GM12864 (cell line): ENCODE data around the gene ATP8A2.

Experiments
- DNase-seq: peaks from one replicate; pipeline ENCODE4 v3.0.0-alpha.2; 2011; ENCODE audit warnings: low read depth
- H3K4me3 ChIP-seq: 2 replicates; pipeline ENCODE4 v1.5.1; 2011; ENCODE audit warnings: mild to moderate bottlenecking, low read depth, low read length, control low read depth
- CTCF ChIP-seq: IDR thresholded peaks from 2 replicates; pipeline ENCODE4 v1.5.1; 2011; ENCODE audit warnings: low read depth, mild to moderate bottlenecking, moderate library complexity, low read length, control low read depth, inconsistent platforms; ENCODE audit errors: missing control alignments

Gene ATP8A2

GRCh38 chr13:25588336-25589060, 216.7 kb downstream of the ATP8A2 start:
- no peak overlapping the region for H3K4me3 ChIP-seq
- no peak for TF ChIP-seq CTCF
- DNase-seq, result no peak

GRCh38 chr13:25598421-25598820, 226.6 kb downstream of the ATP8A2 start:
- no peak overlapping the region for H3K4me3 ChIP-seq
- DNase-seq, result no peak
- no peak for TF ChIP-seq CTCF

GRCh38 chr13:25602176-25602575, 230.4 kb downstream of the ATP8A2 start:
- no peak overlapping the region for H3K4me3 ChIP-seq
- DNase-seq, result no peak
- TF ChIP-seq CTCF, result no peak

- no peak for TF ChIP-seq CTCF
- no peak for DNase-seq
- H3K4me3 ChIP-seq, result no peak overlapping the region
These were observed 232.3 kb downstream of the ATP8A2 start for GRCh38 chr13:25604106-25604505.

GRCh38 chr13:25607096-25607495, 235.3 kb downstream of the ATP8A2 start:
- no peak for DNase-seq
- H3K4me3 ChIP-seq, result no peak overlapping the region
- no peak for TF ChIP-seq CTCF

- TF ChIP-seq CTCF, result no peak
- no peak overlapping the region for H3K4me3 ChIP-seq
- DNase-seq, result no peak
These were observed 236.4 kb downstream of the ATP8A2 start for GRCh38 chr13:25608181-25608580.

GRCh38 chr13:25616674-25617073, 244.9 kb downstream of the ATP8A2 start:
- no peak overlapping the region for H3K4me3 ChIP-seq
- TF ChIP-seq CTCF, result no peak
- no peak for DNase-seq
